Glutamatergic neuron (in vitro differentiated cells): Measurements from ENCODE around the gene TMEM109. TPM values are rescaled to one million over a fixed set of nuclear protein-coding genes. Genes with fewer than 3 reads are reported as not detected.

Source experiments
- DNase-seq: peaks from one replicate; pipeline ENCODE4 v3.0.0; 2022
- H3K27ac Mint-ChIP-seq: one replicate; pipeline ENCODE4 v1.8.0; 2020; ENCODE audit warnings: mild to moderate bottlenecking, mixed read lengths, inconsistent platforms; ENCODE audit not compliant: unreplicated experiment
- H3K27me3 Mint-ChIP-seq: one replicate; pipeline ENCODE4 v1.8.0; 2020; ENCODE audit warnings: mild to moderate bottlenecking, moderate library complexity, mixed read lengths, inconsistent platforms; ENCODE audit not compliant: unreplicated experiment
- H3K36me3 Mint-ChIP-seq: one replicate; pipeline ENCODE4 v1.8.0; 2020; ENCODE audit warnings: mild to moderate bottlenecking, mixed read lengths, inconsistent platforms; ENCODE audit not compliant: unreplicated experiment
- H3K4me1 Mint-ChIP-seq: one replicate; pipeline ENCODE4 v1.8.0; 2020; ENCODE audit warnings: mild to moderate bottlenecking, low read depth, mixed read lengths, inconsistent platforms; ENCODE audit not compliant: unreplicated experiment
- H3K4me3 Mint-ChIP-seq: one replicate; pipeline ENCODE4 v1.8.0; 2020; ENCODE audit warnings: mild to moderate bottlenecking, mixed read lengths, inconsistent platforms; ENCODE audit not compliant: unreplicated experiment
- H3K9me3 Mint-ChIP-seq: one replicate; pipeline ENCODE4 v1.8.0; 2020; ENCODE audit warnings: mild to moderate bottlenecking, moderate library complexity, mixed read lengths, inconsistent platforms; ENCODE audit not compliant: unreplicated experiment
- CTCF ChIP-seq: fragments of 200-600 bp; sonication (generic); IDR thresholded peaks from one replicate; pipeline ENCODE4 v1.5.0; 2021; ENCODE audit not compliant: partially characterized antibody, unreplicated experiment
- total RNA-seq: library from RNA; stranded (reverse); fragmentation: NEBNext Ultra II Directional; extraction: Animal tissue kit (Norgen Biotek cat#: 25700); gene quantifications from one replicate; pipeline ENCODE4 v1.2.1, GENCODE V29; 2021; ENCODE audit not compliant: unreplicated experiment

The TMEM109 gene
- total RNA-seq, 1 donor from 2014 or later = 4.0 TPM

- peak; percentile 94 for TF ChIP-seq CTCF
- H3K4me1 Mint-ChIP-seq = peaks cover 4% of the 10 kb centered on the region
- H3K9me3 Mint-ChIP-seq = no peaks in the 10 kb centered on the region
- H3K4me3 Mint-ChIP-seq = no peak overlapping the region
- peaks cover 5% of the 10 kb centered on the region for H3K36me3 Mint-ChIP-seq
- no peak for DNase-seq
- H3K27me3 Mint-ChIP-seq = no peaks in the 10 kb centered on the region
- H3K27ac Mint-ChIP-seq = peak overlapping the region; percentile 48
Measured at GRCh38 chr11:60899046-60899936, 14.7 kb upstream of the TMEM109 start.

DNA sequence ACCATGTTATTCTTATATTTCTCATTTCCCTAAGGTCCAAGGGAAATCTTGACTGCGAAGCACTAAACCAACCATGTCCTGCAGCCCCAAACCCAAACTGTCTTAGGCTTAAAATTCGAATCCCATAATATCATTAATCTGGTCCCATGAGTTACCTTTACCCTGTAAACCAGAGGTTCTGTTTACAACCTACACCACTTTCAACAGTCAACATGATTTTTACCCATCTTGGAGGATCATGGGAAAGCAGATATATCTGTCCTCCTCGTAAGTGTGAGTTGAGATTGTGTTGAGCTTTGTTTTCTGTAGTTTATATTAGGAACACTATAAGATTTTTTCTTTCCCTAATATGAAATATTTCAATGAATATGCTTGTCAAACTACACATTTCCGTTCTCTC, 14.0 kb upstream of the TMEM109 start:
- Mint-ChIP-seq H3K27ac (no peak overlapping the region), H3K9me3 (no peaks in the 10 kb centered on the region), H3K27me3 (no peaks in the 10 kb centered on the region), H3K36me3 (peaks cover 5% of the 10 kb centered on the region), H3K4me3 (no peak overlapping the region), H3K4me1 (peaks cover 8% of the 10 kb centered on the region)
- no peak for DNase-seq
- no peak for TF ChIP-seq CTCF

DNA sequence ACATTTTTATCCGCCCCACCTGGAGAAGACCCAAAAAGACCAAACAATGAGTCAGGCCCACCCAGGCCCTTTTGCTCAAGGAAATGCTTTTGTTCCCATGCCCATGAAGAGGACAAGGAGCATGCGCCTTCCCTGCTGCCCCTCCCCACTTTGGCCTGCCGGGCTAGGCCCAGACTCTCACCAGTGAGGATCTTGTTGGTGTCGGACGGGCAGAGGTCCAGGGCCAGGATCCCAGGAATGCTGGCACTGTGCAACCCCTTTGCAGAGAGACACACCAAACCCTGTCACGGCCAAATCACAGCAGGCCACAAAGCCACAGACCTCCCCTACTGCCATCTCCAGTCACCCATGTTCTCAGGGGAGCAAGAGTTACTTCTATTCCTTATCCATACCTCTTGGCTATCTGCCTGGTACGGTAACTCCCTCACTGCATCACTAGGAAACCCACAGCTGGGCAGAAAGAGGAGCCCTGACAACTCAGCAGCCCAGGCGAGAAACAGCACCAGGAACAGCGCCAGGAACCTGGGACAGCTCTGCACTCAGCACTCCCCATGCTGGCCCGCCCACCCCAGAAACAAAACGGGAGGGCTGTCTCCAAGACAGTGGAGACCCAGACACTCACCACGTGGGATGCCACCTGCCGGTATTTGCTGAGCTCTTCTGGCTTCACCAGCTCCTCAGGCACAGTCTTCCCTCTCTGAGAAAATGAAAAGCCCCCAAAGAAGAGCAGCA, 13.1 kb upstream of the TMEM109 start:
- no peak for DNase-seq
- Mint-ChIP-seq H3K36me3 (peaks cover 5% of the 10 kb centered on the region), H3K27me3 (no peaks in the 10 kb centered on the region), H3K4me3 (no peak overlapping the region), H3K4me1 (peaks cover 12% of the 10 kb centered on the region), H3K9me3 (no peaks in the 10 kb centered on the region), H3K27ac (no peak overlapping the region)
- TF ChIP-seq CTCF = no peak

DNA sequence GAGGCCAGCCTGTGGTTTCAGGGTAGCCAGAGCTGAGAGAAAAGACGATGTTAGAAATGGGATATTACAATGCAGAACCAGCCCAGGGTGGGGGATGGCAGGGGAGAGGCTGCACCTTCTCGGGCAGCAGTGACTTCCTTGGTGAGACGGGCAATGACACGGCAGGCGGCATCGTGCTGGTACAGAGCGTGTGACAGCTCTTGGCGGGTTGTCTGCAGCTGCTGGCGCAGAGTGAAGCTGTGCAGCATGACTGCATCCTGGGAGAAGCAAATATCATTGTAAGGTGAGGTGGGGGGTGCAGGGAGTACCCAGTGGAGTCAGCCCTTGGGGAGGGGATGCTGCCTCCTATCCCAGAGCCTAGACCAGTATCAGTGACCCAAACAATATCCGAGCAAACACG, 11.3 kb upstream of the TMEM109 start:
- DNase-seq = no peak
- H3K9me3 Mint-ChIP-seq = no peaks in the 10 kb centered on the region
- no peak overlapping the region for H3K27ac Mint-ChIP-seq
- peaks cover 3% of the 10 kb centered on the region for H3K36me3 Mint-ChIP-seq
- H3K4me3 Mint-ChIP-seq = no peak overlapping the region
- peaks cover 15% of the 10 kb centered on the region for H3K4me1 Mint-ChIP-seq
- TF ChIP-seq CTCF = no peak
- H3K27me3 Mint-ChIP-seq = no peaks in the 10 kb centered on the region

DNA sequence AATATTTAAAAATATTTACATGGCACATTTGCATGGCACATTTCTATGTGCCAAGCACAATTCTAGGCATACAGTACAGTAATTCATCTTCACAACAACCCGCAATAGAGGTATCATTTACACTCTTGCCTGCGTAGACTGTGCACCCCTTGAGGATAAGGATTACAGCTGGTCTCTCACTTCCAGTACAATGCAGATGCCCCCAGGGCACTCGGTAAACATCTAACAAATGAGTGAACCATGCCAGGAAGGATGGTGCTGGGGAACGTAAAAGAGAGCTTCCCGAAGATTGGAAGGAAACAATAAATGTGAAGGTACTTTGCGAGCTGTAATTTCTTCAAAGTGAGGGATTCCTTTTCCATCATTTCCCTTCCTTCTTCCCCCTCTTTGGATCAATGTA, 8.9 kb upstream of the TMEM109 start:
- no peak for DNase-seq
- Mint-ChIP-seq H3K4me1 (peaks cover 15% of the 10 kb centered on the region), H3K4me3 (peak overlapping the region; percentile 92), H3K27ac (peak overlapping the region; percentile 69), H3K9me3 (peaks cover 2% of the 10 kb centered on the region), H3K36me3 (peaks cover 13% of the 10 kb centered on the region), H3K27me3 (peaks cover 6% of the 10 kb centered on the region)
- no peak for TF ChIP-seq CTCF
